Skin epidermis (tissue), 12 donors: ENCODE results near the gene ARID5B.

Source experiments
- H3K27ac ChIP-seq, 21 experiments: fragments of 200-600 bp; sonication (generic) in 11 of 21; one replicate each; pipeline ENCODE4 v1.5.0; 2020; ENCODE audit warnings: mild to moderate bottlenecking in 3 of 21, inconsistent platforms in 2 of 21, moderate library complexity in 2 of 21
- H3K4me3 ChIP-seq, 7 experiments: fragments of 200-600 bp; sonication (generic) in 2 of 7; one replicate each; pipeline ENCODE4 v1.5.0; 2020; ENCODE audit warnings: inconsistent platforms in 2 of 7, mild to moderate bottlenecking in 2 of 7, moderate library complexity in 1 of 7

Gene ARID5B

DNA sequence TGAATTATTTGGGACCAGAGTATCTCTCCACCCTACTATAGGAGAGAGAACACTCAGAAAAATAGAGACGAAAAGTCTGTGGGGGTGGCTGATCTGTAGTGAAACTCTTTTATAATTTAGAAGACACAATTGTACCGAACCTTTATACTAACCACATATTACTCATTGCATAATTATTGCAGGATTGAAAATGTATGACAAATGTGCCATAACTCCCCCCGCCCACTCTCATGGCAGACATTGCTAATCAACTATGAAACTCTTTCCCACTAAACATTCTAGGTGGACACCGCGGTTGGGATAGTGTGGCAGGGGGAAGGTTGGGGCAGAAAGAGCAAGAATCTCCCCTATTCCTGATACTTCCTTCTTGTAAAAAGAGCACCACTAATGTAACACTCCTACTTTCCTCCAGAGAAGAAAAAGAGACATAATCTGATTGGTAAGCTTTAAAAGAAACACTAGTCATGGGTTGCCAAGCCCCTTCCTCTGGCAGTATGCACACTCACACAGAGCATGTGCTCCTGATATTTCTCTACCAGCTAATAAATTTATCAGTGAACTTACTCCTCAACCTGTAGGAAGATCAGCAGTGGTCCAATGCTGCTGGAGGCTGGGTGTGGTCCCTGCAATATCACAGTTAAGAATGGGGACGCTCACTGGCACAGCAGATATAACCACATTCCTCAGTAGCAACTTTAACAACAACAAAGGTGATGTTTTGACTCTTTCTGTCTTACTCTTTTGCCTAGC is 18.7 kb upstream of the ARID5B start:
- H3K4me3 ChIP-seq: no peak overlapping the region
- H3K27ac ChIP-seq: peak overlapping the region in 1 of 21 experiments; percentile 25

DNA sequence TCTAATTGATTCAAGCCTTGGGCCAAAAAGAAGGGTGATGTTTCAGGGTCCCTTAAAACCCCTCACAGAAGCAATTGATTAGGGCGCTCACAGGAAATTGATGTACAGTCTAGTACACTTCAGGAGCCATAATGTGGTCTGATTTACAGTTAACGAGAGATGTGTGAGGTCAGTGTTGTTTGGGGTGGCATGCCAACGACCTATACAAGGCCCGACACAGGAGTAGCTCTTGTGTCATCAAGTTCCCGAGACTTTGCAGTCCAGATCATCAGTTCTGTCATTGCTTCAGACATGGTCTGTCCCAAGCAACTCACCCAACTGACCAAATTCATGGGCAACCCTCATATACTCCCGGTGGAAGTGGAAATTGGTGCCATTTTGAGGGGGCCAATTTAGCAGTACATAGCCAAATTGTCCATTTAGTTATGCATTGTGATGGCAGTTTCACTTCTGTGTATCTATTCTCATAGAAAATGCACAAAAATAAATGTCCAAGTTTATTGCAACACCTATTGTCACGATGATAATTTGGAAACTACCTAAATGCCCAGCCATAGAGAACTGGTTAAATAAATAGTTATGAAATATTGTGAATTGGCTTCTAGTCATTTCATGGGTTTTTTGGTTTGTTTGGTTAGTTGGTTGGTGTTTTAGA is 18.0 kb upstream of the ARID5B start:
- H3K27ac ChIP-seq: no peak overlapping the region

DNA sequence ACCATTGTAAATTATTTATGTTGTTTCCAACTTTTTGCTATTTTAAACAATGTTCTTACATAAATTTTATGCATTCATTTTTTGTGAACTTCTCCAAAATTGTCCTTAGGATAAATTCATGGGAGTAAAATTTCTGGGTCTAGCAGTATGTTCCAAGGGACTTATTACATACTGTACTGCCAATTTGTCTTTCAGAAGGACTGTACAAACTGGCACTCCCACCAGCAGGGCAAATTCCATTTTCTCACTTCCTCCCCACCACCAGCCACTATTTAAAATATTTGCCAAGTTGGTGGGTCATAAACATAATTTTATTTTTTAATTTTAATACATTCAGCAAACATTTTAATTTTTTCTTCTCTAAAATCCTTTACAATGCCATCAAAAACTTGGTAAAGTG is 13.7 kb upstream of the ARID5B start:
- Histone ChIP-seq H3K27ac (no peak overlapping the region), H3K4me3 (no peak overlapping the region)

More for the DNA sequence above, 18.0 kb upstream of the ARID5B start:
- no peak overlapping the region for H3K4me3 ChIP-seq

DNA sequence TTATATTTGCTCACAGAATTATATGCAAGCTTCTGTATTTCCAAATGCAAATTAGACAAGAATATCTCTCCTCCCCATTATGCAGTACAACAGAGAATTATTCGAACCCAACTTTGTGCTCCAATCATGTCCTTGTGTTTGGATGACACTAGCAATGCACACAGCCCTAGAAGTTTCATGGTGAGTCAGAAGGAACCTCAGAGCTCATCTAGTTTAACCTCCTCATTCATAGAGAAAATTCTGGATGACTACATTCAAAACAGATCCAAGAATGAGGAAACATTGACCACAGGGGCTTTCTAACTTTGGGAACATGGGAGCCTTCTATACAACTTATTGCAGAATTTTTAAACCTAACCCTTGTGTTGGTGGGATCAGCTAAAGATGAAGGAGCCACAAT is 12.8 kb upstream of the ARID5B start:
- Histone ChIP-seq H3K27ac (no peak overlapping the region), H3K4me3 (no peak overlapping the region)

DNA sequence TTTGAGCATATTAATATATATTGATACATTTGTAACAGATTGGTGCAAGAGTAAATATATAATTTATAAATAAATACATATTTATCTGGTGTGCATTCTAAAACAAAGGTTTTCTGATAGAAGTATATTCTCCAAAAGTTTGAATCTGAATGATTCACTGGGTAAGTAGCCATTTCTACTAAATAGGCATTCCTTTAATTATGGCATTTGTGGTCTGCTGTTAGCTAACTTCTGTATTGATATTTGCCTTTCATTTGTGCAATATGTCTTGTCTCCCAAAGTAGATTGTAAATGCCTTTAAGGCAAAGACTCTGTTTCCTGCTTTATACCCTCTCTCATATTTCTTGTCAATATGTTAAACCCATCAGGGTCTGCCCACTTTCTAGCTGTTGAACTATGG is 11.1 kb upstream of the ARID5B start:
- no peak overlapping the region for H3K27ac ChIP-seq
- H3K4me3 ChIP-seq: no peak overlapping the region

DNA sequence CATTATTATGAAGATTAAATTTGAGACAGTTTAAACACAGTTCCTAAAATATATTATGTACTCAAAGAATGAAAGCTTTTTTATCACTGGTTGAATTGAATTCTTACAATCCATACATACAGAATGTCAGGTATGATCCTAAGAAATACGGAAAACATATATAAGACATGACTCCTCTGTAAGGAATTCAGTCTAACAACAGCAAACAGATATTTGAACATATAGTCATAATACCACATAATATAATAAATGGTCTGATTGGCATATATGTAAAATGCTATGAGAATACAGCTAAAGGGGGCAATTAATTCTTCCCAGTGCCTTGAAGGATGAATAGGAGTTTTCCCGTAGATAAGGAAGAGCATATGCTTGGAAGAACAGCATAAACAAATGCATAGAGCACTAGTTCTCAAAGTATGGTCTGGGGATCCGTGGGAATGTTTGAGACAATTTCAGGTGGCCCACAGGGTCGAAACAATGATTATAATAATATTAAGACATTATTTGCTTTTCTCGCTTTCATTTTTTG is 10.6 kb upstream of the ARID5B start:
- Histone ChIP-seq H3K4me3 (no peak overlapping the region), H3K27ac (no peak overlapping the region)

DNA sequence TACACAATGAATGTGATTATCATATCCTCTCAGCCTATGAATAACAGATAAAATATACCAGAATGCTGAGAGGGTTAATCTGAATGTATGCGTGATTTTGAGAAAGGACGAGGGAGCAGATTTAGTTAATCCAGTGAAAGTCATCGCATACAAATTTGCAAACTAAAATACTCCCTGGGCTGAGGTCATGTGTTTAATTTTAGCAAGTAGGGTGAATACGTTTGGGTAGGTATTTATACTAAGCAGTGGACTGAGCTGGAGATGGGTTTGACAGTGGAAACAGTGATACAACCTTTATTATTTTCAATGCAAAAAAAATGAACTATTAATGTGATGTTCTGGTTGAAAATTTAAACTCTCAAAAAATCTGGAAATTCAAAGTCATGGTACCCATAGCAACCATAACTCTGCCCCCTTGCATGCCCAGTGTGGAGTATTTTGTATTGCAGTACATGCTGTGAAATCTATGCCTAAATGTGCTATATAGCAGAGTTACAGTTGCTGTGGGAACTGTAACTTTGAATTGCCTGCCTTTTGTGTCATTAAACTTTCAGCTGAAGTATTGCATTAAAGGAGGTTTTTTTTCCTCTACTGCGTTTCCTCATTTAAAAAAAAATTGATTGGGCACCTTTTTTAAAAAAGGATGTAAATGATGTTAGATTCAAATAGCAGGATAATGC is 9.5 kb upstream of the ARID5B start:
- no peak overlapping the region for H3K27ac ChIP-seq
- no peak overlapping the region for H3K4me3 ChIP-seq

DNA sequence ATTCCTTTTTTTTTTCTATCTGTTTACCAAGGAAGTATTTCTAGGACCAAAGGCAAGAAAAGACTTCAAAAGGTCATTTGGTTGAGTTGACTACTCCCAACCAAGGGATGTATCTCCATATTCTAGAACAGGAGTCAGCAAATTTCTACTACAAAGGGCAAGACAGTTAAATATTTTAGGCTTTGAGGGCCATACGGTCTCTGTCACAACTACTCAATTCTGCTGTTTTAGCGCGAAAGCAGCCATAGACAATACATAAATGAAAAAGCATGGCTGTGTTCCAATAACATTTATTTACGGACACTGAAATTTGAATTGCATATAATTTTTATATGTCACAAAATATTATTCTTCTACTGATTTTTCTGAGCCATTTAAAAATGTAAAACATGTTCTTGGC is 8.5 kb upstream of the ARID5B start:
- H3K27ac ChIP-seq: no peak overlapping the region

DNA sequence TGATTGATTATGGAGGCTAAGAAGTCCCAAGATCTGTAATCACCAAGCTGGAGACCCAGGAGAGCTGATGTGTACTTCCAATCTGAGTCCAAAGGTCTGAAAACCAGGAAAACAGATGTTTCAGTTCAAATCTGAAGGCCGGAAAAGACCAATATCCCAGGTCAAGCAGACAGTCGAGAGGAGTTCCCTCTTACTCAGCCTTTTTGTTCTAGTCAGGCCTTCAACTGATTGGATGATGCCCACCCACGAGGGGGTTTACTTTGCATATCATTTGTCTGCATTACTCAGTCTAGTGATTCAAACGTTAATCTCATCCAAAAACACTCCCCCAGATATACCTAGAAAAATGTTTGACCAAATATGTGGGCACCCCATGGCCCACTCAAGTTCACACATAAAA is 7.4 kb upstream of the ARID5B start:
- Histone ChIP-seq H3K4me3 (no peak overlapping the region), H3K27ac (no peak overlapping the region)

More for the DNA sequence above, 8.5 kb upstream of the ARID5B start:
- no peak overlapping the region for H3K4me3 ChIP-seq

DNA sequence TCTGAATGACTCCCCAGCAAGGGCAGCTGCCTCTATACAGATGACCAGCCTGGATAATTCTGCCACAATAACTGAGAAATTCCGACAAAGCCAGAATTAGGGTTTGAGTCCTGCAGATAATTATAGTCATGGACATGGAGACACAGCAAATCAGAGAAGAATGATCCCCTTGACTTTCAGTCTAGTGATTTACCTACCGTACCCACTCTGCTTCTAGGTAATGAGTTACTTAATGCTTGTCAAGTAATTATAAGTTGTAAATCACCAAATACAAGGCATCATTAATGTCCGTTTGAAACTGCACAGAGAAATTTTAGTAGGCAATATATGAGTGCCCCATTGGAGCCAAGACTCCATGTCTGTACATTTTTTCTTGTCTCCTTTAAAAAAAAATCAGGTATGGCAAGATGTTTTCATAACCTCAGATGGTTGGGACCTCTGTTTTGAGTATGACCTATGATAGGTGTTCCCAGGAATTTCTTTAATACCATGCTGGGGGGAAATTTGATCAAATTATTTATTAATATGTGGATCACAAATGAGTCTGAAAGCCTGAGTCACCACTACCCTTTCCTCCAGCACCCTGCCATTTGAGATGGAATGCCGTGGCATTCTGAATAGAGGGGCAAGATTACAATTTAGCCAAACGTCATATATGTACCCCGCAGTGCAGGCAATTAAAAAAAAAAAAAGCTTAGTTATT is 5.5 kb upstream of the ARID5B start:
- H3K4me3 ChIP-seq: no peak overlapping the region
- no peak overlapping the region for H3K27ac ChIP-seq

DNA sequence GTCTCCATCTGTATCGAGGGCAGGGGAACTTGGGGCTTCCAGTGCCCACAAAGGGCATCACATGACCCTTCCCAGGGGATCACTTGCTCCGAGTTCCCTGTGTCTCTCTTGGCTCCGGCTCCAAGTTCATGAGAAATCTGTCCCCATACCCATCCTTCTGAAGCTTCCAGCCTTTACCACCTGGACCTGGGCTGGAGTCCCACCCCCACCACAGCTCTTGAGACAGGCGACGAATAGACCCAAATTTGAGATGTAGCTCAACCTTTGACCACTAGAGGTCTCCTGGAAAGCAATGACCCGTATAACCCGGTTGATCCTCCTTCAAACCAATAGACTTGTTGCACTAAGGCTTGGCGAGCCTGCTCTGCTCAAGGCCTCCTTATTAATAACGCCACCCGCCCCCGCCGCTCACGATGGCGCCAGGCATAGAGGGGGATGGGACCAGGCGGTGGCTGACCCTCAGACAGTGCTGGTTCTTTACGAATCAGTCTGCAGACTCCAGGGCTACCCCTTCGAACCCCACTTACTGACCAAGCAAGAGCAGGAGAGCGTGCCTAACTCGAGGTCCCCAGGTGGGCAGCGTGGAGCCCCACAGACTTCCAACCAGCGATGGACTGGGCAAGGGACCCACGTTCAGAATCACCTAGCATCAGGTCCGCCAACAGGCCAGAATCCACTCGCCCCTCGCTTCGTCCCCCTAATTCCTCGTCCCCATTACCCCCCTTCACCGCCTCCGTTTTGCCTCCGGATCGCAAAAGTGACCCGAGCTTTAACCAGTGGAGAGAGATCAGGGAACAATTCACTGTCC is 4.4 kb upstream of the ARID5B start:
- peak overlapping the region in 16 of 21 experiments; percentile 22 to 79 (median 44) for H3K27ac ChIP-seq
- H3K4me3 ChIP-seq: peak overlapping the region; percentile 13 to 36 (median 24)

DNA sequence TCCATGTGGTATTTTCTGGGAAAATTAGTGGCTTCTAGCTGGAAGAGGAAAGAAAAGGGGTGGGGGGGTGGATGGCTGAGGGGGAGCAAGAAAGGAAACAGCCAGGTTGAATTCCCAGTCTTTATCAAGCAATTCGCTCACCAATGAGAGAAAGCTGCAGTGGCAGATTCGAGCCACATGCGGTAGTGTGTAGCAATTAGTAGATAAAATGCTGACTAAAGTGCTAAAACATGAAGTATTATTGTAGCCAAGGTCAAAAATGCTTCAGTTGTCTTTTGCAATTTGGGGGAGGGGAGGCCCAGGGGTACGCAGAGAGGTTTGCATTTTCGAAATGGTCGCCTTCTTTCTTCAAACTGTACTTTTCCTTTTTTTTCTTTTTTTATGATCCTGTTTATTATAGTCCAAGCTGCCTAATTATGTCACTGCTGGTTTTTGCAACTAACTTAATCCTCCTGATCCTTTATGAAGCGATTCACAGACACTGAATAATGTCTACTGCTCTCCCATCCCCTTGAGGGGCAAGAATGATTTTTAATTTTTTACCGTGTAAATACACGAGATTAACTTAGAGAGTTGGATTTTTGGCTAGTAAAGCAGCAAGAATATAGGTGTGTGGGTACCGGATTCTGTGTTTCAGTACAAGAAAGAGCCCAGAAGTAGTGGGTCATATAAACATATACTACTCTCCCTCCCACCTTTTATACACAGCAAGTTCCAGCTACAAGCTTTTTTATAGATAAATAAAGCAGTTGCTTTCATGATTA is 3.6 kb upstream of the ARID5B start:
- Histone ChIP-seq H3K27ac (peak overlapping the region in 17 of 21 experiments; percentile 22 to 98 (median 49)), H3K4me3 (peak overlapping the region; percentile 13 to 36 (median 24))

DNA sequence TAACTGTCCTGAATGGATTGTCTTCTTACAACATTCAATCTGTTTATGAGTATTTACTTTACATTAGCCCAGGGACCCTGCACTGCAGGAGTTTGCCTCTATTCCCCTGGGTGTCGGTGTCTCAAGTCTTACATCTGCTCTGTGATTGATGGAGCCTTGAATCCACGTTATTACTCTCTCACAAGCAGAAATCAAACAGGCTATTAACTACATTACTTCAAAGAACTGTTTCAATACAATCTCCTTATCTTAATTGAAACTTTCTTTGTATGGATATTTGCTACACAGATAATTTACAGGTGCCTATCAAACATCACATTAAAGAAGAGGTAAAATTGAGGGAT is 3.1 kb upstream of the ARID5B start:
- H3K27ac ChIP-seq: peak overlapping the region in 7 of 21 experiments; percentile 24 to 98 (median 70)
- H3K4me3 ChIP-seq: no peak overlapping the region

DNA sequence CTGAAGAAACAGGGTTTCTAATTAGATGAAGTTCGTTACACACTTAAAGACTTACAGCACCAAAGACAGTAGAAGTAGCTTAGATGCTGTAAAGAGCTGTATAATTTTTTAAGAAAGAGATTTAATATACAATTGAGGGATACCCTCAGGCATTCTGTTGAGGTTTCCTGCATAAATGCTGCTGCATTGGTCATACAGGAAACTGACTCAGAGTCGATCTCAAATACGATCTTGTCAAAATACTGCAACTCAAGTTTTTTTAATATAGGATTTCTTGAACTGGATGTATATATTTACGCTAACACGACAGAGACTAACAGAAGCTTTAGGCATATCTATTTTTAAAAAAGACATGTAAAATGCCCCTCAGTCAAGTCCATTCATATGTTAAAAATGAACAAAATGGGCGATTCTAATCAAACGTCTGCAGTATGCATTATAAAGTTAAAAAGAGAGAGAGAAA is 2.4 kb upstream of the ARID5B start:
- peak overlapping the region in 18 of 21 experiments; percentile 20 to 100 (median 97) for H3K27ac ChIP-seq

DNA sequence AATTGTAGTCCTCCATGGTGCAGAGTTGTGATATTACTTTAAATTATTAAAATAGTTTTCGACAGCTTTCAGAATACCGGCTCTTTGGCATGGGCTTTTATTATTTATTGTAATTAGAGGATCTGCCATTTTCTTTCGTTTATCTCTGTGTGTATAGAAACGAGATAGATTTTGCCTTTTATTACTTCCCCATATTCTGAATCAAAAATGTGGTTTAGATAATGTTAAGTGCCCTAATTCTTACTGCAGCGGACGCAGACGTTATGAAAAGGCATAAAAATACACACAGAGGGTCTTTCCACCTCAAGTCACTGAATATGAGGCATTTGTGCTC is 1.9 kb upstream of the ARID5B start:
- Histone ChIP-seq H3K27ac (peak overlapping the region in 20 of 21 experiments; percentile 37 to 100 (median 97)), H3K4me3 (peak overlapping the region; percentile 59 to 85 (median 73))

More for the DNA sequence above, 2.4 kb upstream of the ARID5B start:
- peak overlapping the region in 5 of 7 experiments; percentile 59 to 85 (median 74) for H3K4me3 ChIP-seq

DNA sequence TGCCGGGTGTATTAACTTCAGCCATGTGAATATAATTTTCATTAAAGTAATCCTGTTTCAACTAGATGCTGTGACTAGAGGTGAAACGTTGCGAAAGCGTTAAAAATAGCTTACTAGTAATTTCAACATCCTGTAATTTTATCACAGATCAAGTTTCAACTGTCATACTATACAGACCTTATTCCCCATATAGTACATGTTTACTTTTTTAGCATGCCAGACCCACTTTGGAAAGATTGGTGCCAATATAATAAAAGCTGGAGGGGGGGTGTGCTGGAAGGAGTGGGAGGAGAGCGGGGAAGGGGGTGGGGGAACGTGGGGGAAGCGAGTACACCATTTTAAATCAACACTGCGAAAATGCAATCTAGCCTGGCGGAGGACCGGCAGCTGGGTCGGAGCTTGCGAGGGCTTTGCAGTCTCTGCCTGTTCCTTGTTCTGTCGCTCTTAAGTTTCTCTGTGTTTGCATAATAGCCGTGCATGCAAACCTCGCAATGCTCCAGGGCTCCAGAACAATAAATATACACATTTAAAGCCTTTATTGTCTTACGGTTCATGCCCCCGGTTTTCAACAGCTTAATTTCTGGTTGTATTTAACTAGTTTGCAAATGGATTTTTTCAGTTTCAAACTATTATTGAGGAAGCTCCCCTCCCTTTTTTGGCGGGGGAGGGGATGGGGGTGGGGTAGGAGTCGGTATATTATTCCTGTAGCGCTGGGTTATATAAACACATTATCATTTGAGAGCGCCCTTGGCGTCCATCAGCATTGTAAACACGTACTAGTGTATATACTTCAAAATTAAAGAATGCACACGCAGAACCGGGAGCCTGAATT is 1.3 kb upstream of the ARID5B start:
- H3K4me3 ChIP-seq: peak overlapping the region; percentile 59 to 85 (median 73)
- H3K27ac ChIP-seq: peak overlapping the region in 20 of 21 experiments; percentile 49 to 100 (median 97)

DNA sequence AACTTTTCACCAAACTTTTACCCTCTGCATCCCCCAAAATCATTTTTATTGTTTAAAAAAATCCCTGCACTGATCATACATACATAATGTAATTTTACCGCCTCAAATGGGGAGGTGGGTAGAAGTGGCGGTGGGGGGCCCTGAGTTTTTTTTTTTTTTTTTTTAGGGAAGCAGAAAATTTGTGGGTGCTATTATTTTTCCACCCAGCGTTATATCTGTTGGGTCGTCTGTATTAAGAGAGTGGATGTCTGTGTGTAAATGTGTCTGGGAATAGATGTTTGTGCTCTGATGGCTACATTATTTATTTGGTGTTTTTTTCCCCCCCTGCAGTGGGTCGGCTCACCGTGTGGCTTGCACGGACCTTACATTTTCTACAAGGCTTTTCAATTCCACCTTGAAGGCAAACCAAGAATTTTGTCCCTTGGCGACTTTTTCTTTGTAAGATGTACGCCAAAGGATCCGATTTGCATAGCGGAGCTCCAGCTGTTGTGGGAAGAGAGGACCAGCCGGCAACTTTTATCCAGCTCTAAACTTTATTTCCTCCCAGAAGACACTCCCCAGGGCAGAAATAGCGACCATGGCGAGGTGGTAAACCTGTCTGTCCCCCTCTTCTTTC is 438 bp downstream of the ARID5B start:
- peak overlapping the region; percentile 59 to 85 (median 73) for H3K4me3 ChIP-seq
- H3K27ac ChIP-seq: peak overlapping the region; percentile 4 to 100 (median 97)
